ENCODE results near the gene CDKL1. TPM values are rescaled to one million over a fixed set of nuclear protein-coding genes. Genes with fewer than 3 reads are reported as not detected.

CDKL1 gene
- total RNA-seq, 1 donor from 2014 or later: 5.4 TPM

GRCh38 chr14:50310445-50310844, 86.2 kb downstream of the CDKL1 start:
- DNase-seq (ENCODE audit: low read depth): no peak

GRCh38 chr14:50308363-50308915, 88.2 kb downstream of the CDKL1 start:
- FAIRE-seq (no peak), DNase-seq (ENCODE audit: low read depth) (no peak)
- peaks cover 10% of the 10 kb centered on the region for H3K4me1 ChIP-seq (ENCODE audit: insufficient read depth, low read length)
- H3K27me3 ChIP-seq (ENCODE audit: insufficient read depth, low read length): no peaks in the 10 kb centered on the region
- no peak overlapping the region for H3K9ac ChIP-seq (ENCODE audit: low read length)
- Mint-ChIP-seq H3K27me3 (ENCODE audit: low read depth, unreplicated experiment) (no peaks in the 10 kb centered on the region), H3K4me3 (ENCODE audit: unreplicated experiment) (no peak overlapping the region), H3K4me1 (ENCODE audit: low read depth, unreplicated experiment) (peaks cover 7% of the 10 kb centered on the region), H3K27ac (ENCODE audit: unreplicated experiment) (no peak overlapping the region), H3K9me3 (ENCODE audit: unreplicated experiment) (no peaks in the 10 kb centered on the region), H3K36me3 (ENCODE audit: low read depth, unreplicated experiment) (peaks cover 2% of the 10 kb centered on the region)
- H3K4me2 ChIP-seq (ENCODE audit: low read length): no peak overlapping the region
- no peak overlapping the region for H2AFZ ChIP-seq (ENCODE audit: low read depth, low read length)
- H4K20me1 ChIP-seq (ENCODE audit: insufficient read depth, low read length): no peaks in the 10 kb centered on the region
- H3K36me3 ChIP-seq (ENCODE audit: insufficient read depth, low read length): no peaks in the 10 kb centered on the region
- no peak overlapping the region for H3K27ac ChIP-seq (ENCODE audit: low read depth, low read length)
- no peaks in the 10 kb centered on the region for H3K9me3 ChIP-seq (ENCODE audit: insufficient read depth, low read depth, low read length)
- TF ChIP-seq CTCF (IDR thresholded peaks at IDR 0.05; ENCODE audit: insufficient read depth, low read depth, low read length): no peak
- no peak for TF ChIP-seq EZH2 (IDR thresholded peaks at IDR 0.05; ENCODE audit: insufficient read depth, low read length)
- H3K79me2 ChIP-seq (ENCODE audit: insufficient read depth, low read length): peaks cover 16% of the 10 kb centered on the region
- no peak overlapping the region for H3K4me3 ChIP-seq (ENCODE audit: insufficient read depth, low read depth, low read length)

More at GRCh38 chr14:50310445-50310844, 86.2 kb downstream of the CDKL1 start:
- no peak overlapping the region for H3K4me3 ChIP-seq (ENCODE audit: insufficient read depth, low read depth, low read length)
- peak overlapping the region; percentile 54 for H3K4me3 Mint-ChIP-seq (ENCODE audit: unreplicated experiment)
- peaks cover 25% of the 10 kb centered on the region for H3K79me2 ChIP-seq (ENCODE audit: insufficient read depth, low read length)
- H3K36me3 ChIP-seq (ENCODE audit: insufficient read depth, low read length): no peaks in the 10 kb centered on the region
- H3K4me1 ChIP-seq (ENCODE audit: insufficient read depth, low read length): peaks cover 10% of the 10 kb centered on the region
- no peaks in the 10 kb centered on the region for H3K27me3 ChIP-seq (ENCODE audit: insufficient read depth, low read length)
- H3K9me3 ChIP-seq (ENCODE audit: insufficient read depth, low read depth, low read length): no peaks in the 10 kb centered on the region
- TF ChIP-seq CTCF (IDR thresholded peaks at IDR 0.05; ENCODE audit: insufficient read depth, low read depth, low read length) (no peak), EZH2 (IDR thresholded peaks at IDR 0.05; ENCODE audit: insufficient read depth, low read length) (no peak)
- H3K9me3 Mint-ChIP-seq (ENCODE audit: unreplicated experiment): peaks cover 2% of the 10 kb centered on the region
- H3K36me3 Mint-ChIP-seq (ENCODE audit: low read depth, unreplicated experiment): peaks cover 2% of the 10 kb centered on the region
- no peak overlapping the region for H2AFZ ChIP-seq (ENCODE audit: low read depth, low read length)
- no peak overlapping the region for H3K27ac Mint-ChIP-seq (ENCODE audit: unreplicated experiment)
- no peak for FAIRE-seq
- H4K20me1 ChIP-seq (ENCODE audit: insufficient read depth, low read length): no peaks in the 10 kb centered on the region
- H3K4me1 Mint-ChIP-seq (ENCODE audit: low read depth, unreplicated experiment): peaks cover 7% of the 10 kb centered on the region
- no peak overlapping the region for H3K9ac ChIP-seq (ENCODE audit: low read length)
- no peak overlapping the region for H3K4me2 ChIP-seq (ENCODE audit: low read length)
- no peaks in the 10 kb centered on the region for H3K27me3 Mint-ChIP-seq (ENCODE audit: low read depth, unreplicated experiment)
- no peak overlapping the region for H3K27ac ChIP-seq (ENCODE audit: low read depth, low read length)

GRCh38 chr14:50303744-50304471, 92.8 kb downstream of the CDKL1 start:
- H3K27me3 ChIP-seq (ENCODE audit: insufficient read depth, low read length): no peaks in the 10 kb centered on the region
- no peaks in the 10 kb centered on the region for H3K4me1 ChIP-seq (ENCODE audit: insufficient read depth, low read length)
- no peaks in the 10 kb centered on the region for H4K20me1 ChIP-seq (ENCODE audit: insufficient read depth, low read length)
- H3K4me2 ChIP-seq (ENCODE audit: low read length): no peak overlapping the region
- H3K9ac ChIP-seq (ENCODE audit: low read length): no peak overlapping the region
- Mint-ChIP-seq H3K36me3 (ENCODE audit: low read depth, unreplicated experiment) (peaks cover 2% of the 10 kb centered on the region), H3K27me3 (ENCODE audit: low read depth, unreplicated experiment) (no peaks in the 10 kb centered on the region), H3K4me1 (ENCODE audit: low read depth, unreplicated experiment) (peaks cover 1% of the 10 kb centered on the region), H3K9me3 (ENCODE audit: unreplicated experiment) (peaks cover 7% of the 10 kb centered on the region), H3K27ac (ENCODE audit: unreplicated experiment) (no peak overlapping the region), H3K4me3 (ENCODE audit: unreplicated experiment) (no peak overlapping the region)
- H3K27ac ChIP-seq (ENCODE audit: low read depth, low read length): no peak overlapping the region
- H3K4me3 ChIP-seq (ENCODE audit: insufficient read depth, low read depth, low read length): no peak overlapping the region
- DNase-seq (ENCODE audit: low read depth) (peak; percentile 52), FAIRE-seq (no peak)
- H3K36me3 ChIP-seq (ENCODE audit: insufficient read depth, low read length): no peaks in the 10 kb centered on the region
- H2AFZ ChIP-seq (ENCODE audit: low read depth, low read length): no peak overlapping the region
- TF ChIP-seq EZH2 (IDR thresholded peaks at IDR 0.05; ENCODE audit: insufficient read depth, low read length) (no peak), CTCF (IDR thresholded peaks at IDR 0.05; ENCODE audit: insufficient read depth, low read depth, low read length) (no peak)
- H3K9me3 ChIP-seq (ENCODE audit: insufficient read depth, low read depth, low read length): no peaks in the 10 kb centered on the region
- no peaks in the 10 kb centered on the region for H3K79me2 ChIP-seq (ENCODE audit: insufficient read depth, low read length)

All from astrocyte (in vitro differentiated cells and primary cell).